Neural progenitor cell (in vitro differentiated cells): ENCODE results near the gene LRRC18.

Experiments
- CTCF ChIP-seq: fragments of 200-600 bp; sonication (generic); IDR thresholded peaks from 2 replicates; pipeline ENCODE4 v1.5.1; 2017; ENCODE audit warnings: antibody characterized with exemption, mild to moderate bottlenecking
- EZH2 ChIP-seq: fragments of 200-600 bp; sonication (generic); IDR thresholded peaks from 2 replicates; pipeline ENCODE4 v1.6.1; 2017; ENCODE audit warnings: antibody characterized with exemption, mild to moderate bottlenecking, moderate library complexity
- EZH2phosphoT487 ChIP-seq: fragments of 200-600 bp; sonication (generic); IDR thresholded peaks from 2 replicates; pipeline ENCODE4 v1.6.1; 2017; ENCODE audit warnings: antibody characterized with exemption

GRCh38 chr10:48978318-48978717 is 38.7 kb upstream of the LRRC18 start:
- TF ChIP-seq CTCF (no peak), EZH2 (no peak), EZH2phosphoT487 (no peak)
